ENCODE data around the gene APOBEC3H. TPM values are rescaled to one million over a fixed set of nuclear protein-coding genes. Genes with fewer than 3 reads are reported as not detected.
"Not testable (repeated sequence)": the region's sequence is repeated elsewhere in the genome, so short reads cannot be mapped to it uniquely, and the experiment has no call there.

APOBEC3H gene
- total RNA-seq, result not detected

DNA sequence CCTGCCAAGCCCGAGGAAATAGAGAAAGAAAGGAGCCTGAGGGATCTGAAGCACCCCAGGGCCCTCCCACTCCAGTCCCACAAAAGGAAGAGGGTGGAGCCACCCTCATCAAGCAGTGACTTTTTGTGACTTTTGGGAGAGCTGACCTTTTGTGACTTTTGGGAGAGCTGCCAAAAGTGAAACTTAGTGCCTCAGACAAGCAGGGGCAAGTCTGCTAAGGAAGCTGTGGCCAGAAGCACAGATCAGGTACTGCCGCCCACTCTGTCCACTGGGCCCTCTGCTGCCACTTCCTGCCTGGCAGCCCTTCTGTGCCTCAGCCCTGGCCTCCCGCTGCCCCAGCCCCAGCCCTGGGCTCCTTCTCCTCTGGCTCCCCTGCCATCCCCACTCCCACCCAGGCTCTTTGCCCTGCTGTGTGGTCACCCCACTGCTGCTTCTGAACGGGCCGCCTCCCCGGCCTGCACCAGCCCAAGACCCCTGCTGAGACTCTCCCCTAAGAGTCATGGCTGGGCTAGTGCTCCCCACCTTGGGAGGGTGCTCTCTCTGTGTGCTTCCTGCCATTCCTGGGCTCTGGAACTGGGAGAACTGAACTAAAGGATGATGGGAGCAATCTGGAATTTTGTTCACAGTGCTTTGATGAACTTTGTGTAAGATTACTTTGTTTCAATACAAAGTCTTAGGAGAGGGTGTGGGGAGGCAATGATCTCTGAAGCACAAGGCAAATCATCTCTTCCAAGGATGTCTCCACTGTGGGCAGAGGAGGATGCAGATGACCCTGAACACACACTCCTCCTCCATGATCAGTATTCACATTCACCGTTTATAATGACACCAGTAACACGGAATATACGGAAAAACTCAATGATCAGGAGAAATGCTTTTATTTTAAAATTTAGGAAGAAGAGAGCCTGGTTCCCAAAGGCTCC is at the start of gene APOBEC3H:
TSS of gene APOBEC3H (plus strand) at position 147 of the 923 bp plus-strand sequence. CDS start 3,035 bp downstream, outside the sequence.
- H3K27me3 ChIP-seq, result peaks cover 7% of the 10 kb centered on the region
- WGBS, 2 donors (ENCODE audit: low coverage in 1 of 2), result 13 to 78% methylated on average over 1 to 3 of the region's 9 CpGs
- peaks cover 0 to 10% (median 0%) of the 10 kb centered on the region in 3 donors for H3K4me1 ChIP-seq
- no peaks in the 10 kb centered on the region for H3K36me3 ChIP-seq
- no peak for ATAC-seq
- H3K4me3 ChIP-seq, result no peak within 1 kb of the TSS
- peak within 1 kb of the TSS in 3 of 4 donors; percentile 3 to 32 (median 11) for H3K27ac ChIP-seq
- TF ChIP-seq POLR2A (IDR thresholded peaks at IDR 0.05) (no peak), POLR2AphosphoS5 (IDR thresholded peaks at IDR 0.05) (no peak), EP300 (IDR thresholded peaks at IDR 0.05) (no peak)
- TF ChIP-seq, protein P1, sequence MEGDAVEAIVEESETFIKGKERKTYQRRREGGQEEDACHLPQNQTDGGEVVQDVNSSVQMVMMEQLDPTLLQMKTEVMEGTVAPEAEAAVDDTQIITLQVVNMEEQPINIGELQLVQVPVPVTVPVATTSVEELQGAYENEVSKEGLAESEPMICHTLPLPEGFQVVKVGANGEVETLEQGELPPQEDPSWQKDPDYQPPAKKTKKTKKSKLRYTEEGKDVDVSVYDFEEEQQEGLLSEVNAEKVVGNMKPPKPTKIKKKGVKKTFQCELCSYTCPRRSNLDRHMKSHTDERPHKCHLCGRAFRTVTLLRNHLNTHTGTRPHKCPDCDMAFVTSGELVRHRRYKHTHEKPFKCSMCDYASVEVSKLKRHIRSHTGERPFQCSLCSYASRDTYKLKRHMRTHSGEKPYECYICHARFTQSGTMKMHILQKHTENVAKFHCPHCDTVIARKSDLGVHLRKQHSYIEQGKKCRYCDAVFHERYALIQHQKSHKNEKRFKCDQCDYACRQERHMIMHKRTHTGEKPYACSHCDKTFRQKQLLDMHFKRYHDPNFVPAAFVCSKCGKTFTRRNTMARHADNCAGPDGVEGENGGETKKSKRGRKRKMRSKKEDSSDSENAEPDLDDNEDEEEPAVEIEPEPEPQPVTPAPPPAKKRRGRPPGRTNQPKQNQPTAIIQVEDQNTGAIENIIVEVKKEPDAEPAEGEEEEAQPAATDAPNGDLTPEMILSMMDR (IDR thresholded peaks at IDR 0.05), result no peak
- no peaks in the 10 kb centered on the region for H3K9me3 ChIP-seq

DNA sequence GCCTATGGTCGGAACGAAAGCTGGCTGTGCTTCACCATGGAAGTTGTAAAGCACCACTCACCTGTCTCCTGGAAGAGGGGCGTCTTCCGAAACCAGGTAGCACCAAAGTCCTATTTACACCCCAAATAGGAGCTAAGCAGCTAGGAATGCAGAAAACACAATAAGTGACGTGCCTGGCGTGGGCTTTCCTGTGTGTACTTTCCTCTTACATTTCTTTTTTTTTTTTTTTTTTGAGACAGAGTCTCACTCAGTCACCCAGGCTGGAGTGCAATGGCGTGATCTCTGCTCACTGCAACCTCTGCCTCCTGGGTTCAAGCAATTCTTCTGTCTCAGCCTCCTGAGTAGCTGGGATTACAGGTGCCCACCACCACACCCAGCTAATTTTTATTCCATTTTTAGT is 47.6 kb upstream of the APOBEC3H start:
- whole genome bisulfite sequencing, 2 donors (ENCODE audit: low coverage in 1 of 2), result 80 to 88% methylated on average over 3 to 5 of the region's 7 CpGs
- not testable (repeated sequence) for H3K4me3 ChIP-seq, H3K4me1 ChIP-seq, ATAC-seq, H3K9me3 ChIP-seq, H3K27ac ChIP-seq
- Histone ChIP-seq H3K27me3 (peaks cover 11% of the 10 kb centered on the region), H3K36me3 (peaks cover 0 to 15% of the 10 kb centered on the region in 2 donors)

DNA sequence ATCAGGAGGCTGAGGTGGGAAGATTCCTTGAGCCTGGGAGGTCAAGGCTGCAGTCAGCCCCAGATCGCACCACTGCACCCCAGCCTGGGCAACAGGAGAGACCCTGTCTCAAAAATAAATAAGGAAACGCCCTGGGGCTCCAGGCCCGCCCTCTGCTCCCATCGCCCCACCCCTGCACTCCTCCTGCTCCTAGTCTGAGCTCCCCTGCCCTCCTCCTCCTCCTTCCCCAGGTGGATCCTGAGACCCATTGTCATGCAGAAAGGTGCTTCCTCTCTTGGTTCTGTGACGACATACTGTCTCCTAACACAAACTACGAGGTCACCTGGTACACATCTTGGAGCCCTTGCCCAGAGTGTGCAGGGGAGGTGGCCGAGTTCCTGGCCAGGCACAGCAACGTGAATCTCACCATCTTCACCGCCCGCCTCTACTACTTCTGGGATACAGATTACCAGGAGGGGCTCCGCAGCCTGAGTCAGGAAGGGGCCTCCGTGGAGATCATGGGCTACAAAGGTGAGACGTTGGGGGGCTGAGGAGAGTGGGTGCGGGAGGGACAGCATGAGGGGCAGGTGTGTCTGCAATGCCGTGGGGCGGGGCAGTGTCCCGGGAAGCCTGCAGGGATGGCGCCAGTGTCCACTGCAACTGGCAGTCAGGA is 45.1 kb upstream of the APOBEC3H start:
- 60 to 93% methylated on average over 3 to 10 of the region's 18 CpGs for WGBS, 2 donors (ENCODE audit: low coverage in 1 of 2)
- H3K27me3 ChIP-seq, result peaks cover 11% of the 10 kb centered on the region
- not testable (repeated sequence) for H3K9me3 ChIP-seq, ATAC-seq, H3K27ac ChIP-seq, H3K4me3 ChIP-seq, H3K4me1 ChIP-seq, H3K36me3 ChIP-seq

DNA sequence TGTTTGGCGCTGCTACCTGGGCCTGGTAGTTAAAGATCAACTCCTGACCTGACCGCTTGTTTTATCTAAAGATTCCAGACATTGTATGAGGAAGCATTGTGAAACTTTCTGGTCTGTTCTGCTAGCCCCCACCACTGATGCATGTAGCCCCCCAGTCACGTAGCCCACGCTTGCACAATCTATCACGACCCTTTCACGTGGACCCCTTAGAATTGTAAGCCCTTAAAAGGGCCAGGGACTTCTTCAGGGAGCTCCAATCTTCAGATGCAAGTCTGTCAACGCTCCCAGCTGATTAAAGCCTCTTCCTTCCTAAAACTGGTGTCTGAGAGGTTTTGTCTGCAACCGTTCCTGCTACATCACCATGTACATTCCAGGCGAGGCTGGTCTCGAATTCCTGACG is 41.4 kb upstream of the APOBEC3H start:
- 92 to 100% methylated on average over 5 to 7 of the region's 11 CpGs for WGBS, 2 donors (ENCODE audit: low coverage in 1 of 2)
- Histone ChIP-seq H3K36me3 (no peaks in the 10 kb centered on the region), H3K9me3 (no peaks in the 10 kb centered on the region), H3K27me3 (peaks cover 12% of the 10 kb centered on the region), H3K27ac (no peak overlapping the region), H3K4me3 (no peak overlapping the region), H3K4me1 (no peaks in the 10 kb centered on the region)
- TF ChIP-seq POLR2AphosphoS5 (IDR thresholded peaks at IDR 0.05) (no peak), EP300 (IDR thresholded peaks at IDR 0.05) (no peak)
- TF ChIP-seq, protein P1 (IDR thresholded peaks at IDR 0.05), result no peak
- no peak for ATAC-seq

DNA sequence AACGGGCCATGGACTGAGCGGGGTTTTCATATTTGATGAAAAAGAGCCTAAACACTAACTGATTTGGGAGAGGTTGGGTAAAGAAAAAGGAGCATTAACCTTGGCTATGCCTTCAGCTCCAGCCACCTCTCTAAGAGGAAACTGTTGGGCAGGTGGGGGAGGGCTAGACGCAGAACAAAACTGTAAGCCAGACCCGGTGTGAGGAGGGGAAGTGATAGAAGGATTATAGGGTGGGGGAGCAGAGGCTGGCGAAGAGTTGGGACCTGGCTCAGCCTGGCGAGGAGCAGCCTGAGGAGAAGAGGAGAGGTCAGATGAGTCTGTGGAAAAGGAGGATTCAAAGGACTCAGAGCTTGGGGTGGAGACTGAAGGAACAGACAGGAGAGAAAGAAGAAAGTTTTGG is 35.8 kb upstream of the APOBEC3H start:
- H3K27ac ChIP-seq, ATAC-seq, H3K27me3 ChIP-seq, H3K4me1 ChIP-seq, H3K4me3 ChIP-seq, H3K9me3 ChIP-seq, H3K36me3 ChIP-seq: not testable (repeated sequence)
- 48 to 63% methylated on average over 2 to 6 of the region's 6 CpGs for WGBS, 2 donors (ENCODE audit: low coverage in 1 of 2)

DNA sequence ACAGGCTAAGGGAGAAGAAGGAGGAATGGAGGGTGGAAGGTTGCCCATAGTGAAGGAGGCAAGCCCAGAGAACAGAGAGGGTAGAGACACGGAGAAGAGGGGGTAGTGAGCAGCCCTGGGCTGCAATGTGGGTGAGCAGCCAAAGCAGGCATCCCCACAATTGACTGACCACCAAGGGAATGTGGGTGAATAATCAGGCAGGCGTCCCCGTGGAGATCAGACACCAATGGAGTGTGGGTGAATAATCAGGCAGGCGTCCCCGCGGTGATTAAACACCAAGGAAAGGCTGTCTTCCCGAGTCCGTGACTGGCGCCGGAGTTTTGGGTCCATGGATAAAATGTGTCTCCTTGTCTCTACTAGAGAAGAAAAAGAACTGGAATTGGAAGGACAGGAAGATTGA is 35.1 kb upstream of the APOBEC3H start:
- ATAC-seq, H3K9me3 ChIP-seq, H3K36me3 ChIP-seq, H3K4me1 ChIP-seq, H3K27ac ChIP-seq, H3K4me3 ChIP-seq, H3K27me3 ChIP-seq: not testable (repeated sequence)
- 72 to 85% methylated on average over 2 to 10 of the region's 10 CpGs for WGBS, 2 donors (ENCODE audit: low coverage in 1 of 2)

DNA sequence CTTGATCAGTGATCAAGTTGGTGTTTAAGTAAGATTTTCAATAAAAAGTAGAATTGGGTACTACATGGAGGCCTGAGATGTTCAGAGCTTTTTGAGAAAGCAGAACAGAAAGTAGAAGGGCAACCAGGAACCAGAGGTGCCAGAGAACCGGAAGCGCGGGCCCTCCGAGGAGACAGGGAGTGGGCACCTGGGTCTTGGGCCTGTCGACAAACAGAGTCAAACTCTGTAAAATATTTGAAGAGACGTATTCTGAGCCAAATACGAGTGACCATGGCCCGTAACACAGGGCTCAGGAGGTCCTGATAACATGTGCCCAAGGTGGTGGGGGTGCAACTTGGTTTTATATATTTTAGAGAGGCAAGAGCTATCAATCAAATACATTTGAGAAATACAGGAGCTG is 33.1 kb upstream of the APOBEC3H start:
- H3K36me3 ChIP-seq, H3K27ac ChIP-seq, H3K27me3 ChIP-seq, H3K4me1 ChIP-seq, ATAC-seq, H3K4me3 ChIP-seq, H3K9me3 ChIP-seq: not testable (repeated sequence)
- 91 to 93% methylated on average over 5 to 8 of the region's 8 CpGs for WGBS, 2 donors (ENCODE audit: low coverage in 1 of 2)

DNA sequence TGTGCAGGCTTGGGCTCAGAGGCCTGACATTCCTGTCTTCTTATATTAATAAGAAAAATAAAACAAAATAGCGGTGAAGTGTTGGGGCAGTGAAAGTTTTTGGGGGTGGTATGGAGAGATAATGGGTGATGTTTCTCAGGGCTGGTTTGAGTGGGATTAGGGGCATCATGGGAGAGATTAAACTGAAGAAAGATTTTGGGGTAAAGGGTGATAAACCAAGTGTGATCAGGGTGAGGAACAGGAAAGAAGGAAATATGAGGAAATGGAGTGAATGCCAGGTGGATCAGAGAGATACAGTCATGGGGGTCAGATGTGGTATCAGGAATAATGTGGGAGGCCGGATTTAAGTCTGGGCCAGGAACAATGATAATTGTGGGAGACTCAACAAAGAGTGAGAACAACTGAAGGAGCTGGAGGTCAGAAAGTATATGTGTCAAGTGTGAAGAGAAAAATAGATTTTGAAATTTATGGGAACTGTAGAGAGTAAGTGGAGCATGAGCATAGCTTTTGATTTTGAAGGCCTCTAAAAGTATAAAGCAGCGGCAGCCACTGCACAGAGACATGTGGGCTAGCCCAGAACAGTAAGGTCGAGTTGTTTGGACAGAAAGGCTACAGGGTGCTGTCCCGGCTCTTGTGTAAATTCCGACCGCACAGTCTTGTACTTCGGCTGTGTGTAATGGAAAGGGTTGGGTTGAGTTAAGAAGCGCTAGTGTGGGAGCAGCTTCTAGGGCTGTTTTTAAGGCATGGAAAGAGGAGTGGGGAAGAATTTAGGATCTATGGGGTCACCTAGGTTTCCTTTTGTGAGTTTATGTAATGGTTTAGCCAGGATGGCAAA is 30.4 kb upstream of the APOBEC3H start:
- H3K27me3 ChIP-seq, H3K9me3 ChIP-seq, H3K4me3 ChIP-seq, H3K36me3 ChIP-seq, ATAC-seq, H3K27ac ChIP-seq, H3K4me1 ChIP-seq: not testable (repeated sequence)
- 86 to 89% methylated on average over 3 to 9 of the region's 9 CpGs for WGBS, 2 donors (ENCODE audit: low coverage in 1 of 2)
